GM12801 (cell line): ENCODE measurements around the gene TBC1D24.

Experiments used
- CTCF ChIP-seq: IDR thresholded peaks from one replicate; pipeline ENCODE4 v1.5.1; 2011; ENCODE audit warnings: control low read depth; ENCODE audit not compliant: insufficient read length; ENCODE audit errors: extremely low read depth

TBC1D24 gene

GRCh38 chr16:2497695-2498484 lies 23.0 kb downstream of the TBC1D24 start:
- no peak for TF ChIP-seq CTCF

GRCh38 chr16:2498531-2499253 lies 23.8 kb downstream of the TBC1D24 start:
- TF ChIP-seq CTCF, result no peak

DNA sequence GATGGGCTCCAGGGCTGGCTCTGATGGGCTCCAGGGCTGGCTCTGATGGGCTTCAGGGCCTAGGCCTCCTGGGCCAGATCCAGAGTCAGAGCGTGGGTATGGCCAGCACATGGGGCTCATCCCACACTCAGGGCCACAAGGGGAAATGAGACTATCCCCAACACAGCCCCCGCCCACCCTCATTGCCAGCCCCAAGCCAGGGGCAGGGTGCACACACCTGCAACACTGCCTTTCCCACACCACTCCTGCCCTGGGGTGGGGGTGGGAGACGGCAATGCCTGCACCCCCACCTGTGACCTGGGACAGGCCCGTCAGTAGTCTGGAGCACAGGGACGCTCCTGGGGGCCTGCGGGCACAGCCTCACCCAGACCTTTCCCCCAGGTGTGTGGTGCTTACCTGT lies 24.5 kb downstream of the TBC1D24 start:
- TF ChIP-seq CTCF, result no peak

GRCh38 chr16:2499890-2500429 lies 25.0 kb downstream of the TBC1D24 start:
- no peak for TF ChIP-seq CTCF

DNA sequence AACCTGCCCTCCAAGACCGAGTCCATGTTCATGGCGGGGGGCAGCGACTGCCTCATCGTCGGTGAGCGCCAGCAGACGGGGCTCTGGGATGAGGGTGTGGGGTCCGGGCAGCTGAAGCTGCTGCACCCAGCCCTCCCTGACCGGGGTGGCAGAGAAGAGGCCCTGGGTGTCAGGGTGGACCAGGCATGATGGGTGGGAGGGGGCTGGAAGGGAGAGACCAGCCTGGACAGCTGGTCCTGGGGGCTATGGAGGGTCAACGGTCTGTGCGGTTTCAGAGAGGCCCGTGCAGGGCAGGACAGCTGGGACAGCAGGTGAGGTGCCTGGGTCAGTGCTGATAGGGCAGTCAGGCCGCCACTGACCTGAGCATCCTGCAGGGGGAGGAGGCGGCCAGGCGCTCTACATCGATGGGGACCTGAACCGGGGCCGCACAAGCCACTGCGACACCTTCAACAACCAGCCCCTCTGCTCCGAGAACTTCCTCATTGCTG lies 25.5 kb downstream of the TBC1D24 start:
- no peak for TF ChIP-seq CTCF

- peak; percentile 31 for TF ChIP-seq CTCF
Measured at GRCh38 chr16:2500918-2501750, 26.2 kb downstream of the TBC1D24 start.
